HG03135 (cell line): Measurements from ENCODE around the gene MALL.
A peak's percentile ranks its signal among the peaks of the same experiment; 100 is the strongest.
"Not testable (repeated sequence)": the region's sequence is repeated elsewhere in the genome, so short reads cannot be mapped to it uniquely, and the experiment has no call there.

Experiments
- ATAC-seq: cut with Tn5 transposase; IDR thresholded peaks from one replicate; pipeline ENCODE4 v1.9.1; 2021; ENCODE audit warnings: mild to moderate bottlenecking, moderate library complexity; ENCODE audit not compliant: unreplicated experiment

The MALL gene

DNA sequence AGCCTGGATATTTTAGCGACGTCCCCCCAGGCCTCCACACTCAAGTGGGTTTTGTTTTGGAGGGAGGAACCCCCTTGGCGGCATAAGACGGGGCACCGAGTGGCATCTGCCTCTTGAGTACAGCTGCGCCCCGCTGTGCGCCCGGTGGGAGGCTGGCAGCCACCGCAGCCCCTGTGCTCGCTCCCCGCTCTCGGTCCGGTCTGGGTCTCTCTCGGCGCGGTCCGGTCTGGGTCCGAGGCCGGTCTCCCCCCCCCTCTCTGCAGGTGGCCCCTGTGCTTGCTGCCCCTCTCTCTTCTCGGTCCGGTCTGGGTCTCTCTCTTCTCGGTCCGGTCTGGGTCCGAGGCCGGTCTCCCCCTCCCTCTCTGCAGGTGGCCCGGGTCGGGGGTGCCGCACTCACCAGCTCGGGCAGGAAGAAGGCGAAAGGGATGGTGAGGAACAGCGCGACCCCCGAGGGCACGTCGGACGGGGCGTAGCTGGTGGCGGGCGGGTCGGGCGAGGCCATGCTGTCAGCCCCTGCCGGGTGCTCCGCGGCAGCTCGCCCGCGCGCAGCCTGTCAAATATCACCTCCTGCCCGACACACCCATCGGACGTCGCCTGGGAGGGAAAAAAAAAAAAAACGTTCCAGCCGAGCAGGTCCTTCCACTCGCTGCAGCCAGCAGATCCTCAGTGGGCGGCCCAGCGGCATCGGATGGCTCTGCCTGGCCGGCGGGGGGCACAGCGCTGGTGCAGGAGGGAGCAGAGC, at the start of gene MALL:
Gene MALL (minus strand): TSS at position 532 of the 742 bp plus-strand sequence. CDS start 30 bp downstream, at position 502.
- ATAC-seq, result no peak

DNA sequence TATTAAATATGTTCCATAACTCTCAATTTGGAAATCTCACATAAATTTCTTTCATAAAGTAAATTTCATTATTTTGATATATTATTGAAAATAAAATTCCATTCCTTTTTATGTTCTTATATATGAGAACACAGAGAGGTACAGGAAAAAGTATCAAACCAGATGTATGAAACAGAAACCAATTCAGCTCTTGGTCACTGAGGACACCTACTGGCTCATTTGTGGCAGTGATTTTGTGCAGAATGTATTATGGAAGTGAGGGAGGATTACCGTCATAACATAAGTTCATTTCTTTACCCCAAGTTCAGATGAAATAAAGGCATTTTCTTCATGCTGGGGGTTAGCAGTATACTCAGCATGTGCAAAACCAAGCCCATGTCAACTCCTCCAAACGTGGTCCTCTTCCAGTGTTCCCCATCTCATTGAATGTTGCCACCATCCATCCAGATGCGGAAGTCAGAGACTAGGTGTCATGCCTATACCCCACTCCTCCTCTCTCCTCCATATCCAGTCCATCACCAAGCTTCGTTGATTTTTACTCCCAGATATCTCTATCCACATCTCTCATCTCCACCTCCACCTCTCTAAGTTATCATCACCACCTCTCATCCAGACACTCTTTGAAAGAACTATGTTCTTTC, 41.7 kb upstream of the MALL start:
- ATAC-seq, result peak; percentile 70

DNA sequence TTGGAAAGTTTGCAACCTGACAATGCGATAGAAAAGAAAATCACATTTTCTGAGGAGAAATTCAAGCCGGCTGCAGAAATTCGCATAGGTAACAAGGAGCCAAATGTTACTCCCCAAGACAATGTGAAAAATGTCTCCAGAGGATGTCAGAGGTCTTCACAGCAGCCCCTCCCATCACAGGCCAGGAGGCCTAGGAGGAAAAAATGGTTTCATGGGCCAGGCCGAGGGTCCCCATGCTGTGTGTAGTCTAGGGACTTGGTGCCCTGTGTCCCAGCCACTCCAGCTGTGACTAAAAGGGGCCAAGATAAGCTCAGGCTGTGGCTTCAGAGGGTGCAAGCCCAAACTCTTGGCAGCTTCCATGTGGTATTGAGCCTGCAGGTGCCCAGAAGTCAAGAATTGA, 39.2 kb upstream of the MALL start:
- ATAC-seq, result not testable (repeated sequence)

DNA sequence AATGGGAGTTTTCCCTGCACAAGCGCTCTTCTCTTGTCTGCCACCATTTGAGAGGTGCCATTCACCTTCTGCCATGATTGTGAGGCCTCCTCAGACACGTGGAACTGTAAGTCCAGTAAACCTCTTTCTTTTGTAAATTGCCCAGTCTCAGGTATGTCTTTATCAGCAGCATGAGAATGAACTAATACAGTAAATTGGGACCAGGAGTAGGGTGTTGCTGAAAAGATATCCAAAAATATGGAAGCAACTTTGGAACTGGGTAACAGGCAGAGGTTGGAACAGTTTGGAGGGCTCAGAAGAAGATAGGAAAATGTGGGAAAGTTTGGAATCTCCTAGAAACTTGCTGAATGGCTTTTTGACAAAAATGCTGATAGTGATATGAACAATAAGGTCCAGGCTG, 38.6 kb upstream of the MALL start:
- not testable (repeated sequence) for ATAC-seq

DNA sequence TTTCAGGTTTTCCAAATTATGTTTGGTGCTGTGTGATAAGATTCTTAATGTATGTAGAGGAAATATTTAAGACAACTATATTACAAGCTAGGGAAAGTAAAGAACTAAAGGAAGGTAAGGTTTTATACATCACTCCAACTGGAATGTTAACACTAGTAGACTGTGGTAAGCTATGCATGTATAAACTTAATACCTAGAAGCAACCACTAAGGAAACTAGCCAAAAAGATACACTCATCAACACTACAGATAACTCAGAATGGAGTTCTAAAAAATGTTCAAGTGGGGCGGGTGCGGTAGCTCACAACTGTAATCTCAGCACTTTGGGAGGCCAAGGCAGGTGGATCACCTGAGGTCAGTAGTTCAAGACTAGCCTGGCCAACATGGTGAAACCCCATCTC, 37.8 kb upstream of the MALL start:
- ATAC-seq, result no peak

DNA sequence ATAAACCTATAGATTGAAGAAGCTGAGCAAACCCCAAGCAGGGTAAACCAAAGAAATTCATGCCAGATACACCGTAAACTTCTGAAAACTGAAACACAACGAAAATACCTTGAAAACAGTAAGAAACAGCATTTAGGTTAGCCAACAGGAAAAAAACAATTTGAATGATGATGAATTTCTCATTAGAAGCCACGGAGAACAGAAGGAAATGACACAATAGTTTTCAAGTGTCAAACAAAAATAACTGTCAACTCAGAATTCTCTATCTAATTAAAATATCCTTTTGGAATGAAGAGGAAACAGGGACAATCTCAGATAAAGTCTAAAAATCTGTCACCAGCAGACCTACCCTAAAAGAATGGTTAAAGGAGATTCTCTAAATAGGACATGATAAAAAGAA, 37.3 kb upstream of the MALL start:
- ATAC-seq, result no peak

DNA sequence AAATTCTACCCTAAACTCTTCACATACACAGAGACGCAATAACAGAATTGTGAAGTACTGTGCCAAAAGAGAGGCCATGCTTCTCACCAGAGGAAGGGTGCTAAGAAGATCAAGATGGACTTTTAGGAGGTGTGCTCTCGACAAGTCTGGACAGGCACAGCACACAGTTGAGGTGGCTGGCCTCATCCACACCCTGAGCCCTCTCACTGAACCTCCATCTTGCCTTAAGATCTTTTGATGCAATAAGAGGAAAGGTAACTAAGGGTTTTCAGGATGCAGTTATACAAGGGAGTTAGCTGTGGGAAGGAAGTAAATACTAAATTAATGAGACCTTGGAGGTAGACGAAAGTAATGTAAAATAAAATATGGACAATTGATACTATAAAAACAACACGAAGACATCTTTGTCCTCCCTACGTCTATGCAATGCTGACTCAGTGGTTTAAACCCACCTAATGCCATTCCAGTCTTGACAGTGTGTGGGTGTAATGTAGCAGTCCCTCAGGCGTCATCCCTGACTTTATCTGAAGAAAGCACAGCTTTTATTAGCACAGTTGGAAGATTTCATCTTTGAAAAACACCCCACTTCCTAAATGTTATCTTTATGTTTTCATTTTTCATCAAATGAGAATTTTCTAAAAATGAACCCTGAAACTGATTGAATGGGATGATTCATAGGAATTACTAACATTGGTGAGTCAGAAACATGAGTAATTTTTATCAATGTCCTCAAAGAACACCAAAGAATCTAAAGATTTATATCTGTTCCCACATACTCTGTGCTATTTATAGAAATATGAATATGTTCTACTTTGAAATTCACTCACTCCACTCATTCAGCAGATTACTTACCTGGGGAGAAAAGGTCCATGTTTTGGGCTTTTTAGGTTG, 34.0 kb upstream of the MALL start:
- ATAC-seq, result no peak

DNA sequence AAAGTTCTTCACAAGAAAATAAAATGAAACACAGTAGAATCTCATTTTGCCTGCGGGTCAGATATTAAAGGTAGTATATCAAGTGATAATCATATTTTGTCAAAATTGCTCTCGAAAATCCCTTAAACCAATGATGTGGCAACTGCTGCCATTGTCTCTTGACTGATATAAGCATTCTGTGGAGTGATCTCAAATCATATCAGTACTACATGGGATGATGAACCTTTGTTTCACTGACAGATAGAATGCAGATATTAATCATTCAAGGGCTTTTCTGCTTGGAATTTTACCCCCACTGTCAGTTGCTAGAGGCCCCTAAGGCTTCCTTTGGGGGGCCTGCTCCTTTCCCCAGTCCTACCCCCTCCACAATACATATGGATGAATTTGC, 31.3 kb upstream of the MALL start:
- ATAC-seq, result no peak

DNA sequence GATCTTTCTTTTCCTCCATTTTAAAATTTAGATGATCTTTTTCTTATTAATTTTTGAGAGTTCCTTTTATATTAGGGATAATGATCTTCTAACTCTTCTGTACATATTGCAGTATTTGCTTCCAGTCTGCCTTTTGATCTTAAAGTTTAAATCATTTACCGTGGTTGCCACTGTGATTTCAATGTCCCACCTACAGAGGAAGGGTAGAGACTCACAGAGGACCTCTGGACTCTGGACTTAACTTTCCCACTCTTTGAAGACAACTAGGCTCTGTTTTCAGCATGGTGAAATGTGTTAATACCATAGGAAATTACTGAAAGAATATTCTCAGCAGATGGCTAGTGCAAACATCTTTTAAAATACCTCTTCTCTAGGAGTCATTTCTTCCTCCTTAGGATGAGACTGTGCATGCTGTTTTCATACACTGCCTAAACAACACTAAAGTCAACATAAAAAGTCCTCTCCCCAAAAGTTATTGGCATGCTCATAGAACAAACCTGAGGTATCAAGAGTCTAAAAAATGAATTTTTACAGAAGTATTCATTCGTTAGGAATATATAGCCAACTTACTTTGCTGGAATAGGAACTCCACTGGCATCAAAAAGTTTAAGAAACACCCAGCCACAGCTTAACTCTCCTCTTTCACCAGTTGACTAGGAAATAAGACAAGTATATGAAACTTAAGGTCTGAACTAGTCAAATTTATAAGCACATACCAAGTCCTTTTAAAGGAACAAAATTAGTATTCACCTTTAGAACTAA, 30.7 kb upstream of the MALL start:
- ATAC-seq, result no peak

DNA sequence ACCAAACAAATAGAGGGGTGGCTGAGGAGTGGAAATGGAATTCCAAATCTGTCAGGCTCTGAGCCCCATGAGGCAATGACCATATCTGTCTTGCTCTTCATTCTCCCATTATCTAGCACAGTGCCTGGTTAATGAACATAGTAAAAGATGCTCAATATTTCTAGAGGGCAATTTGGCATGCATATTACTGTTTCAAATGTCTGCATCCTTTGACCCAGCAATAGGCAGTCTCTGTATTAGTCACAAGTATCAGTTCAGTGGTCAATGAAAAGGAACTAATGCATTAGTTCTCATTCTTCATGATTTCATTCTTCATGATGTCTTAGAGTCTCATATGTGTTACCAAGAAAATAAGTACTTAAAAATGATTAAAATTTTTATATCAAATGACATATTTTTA, 28.4 kb upstream of the MALL start:
- ATAC-seq, result no peak

DNA sequence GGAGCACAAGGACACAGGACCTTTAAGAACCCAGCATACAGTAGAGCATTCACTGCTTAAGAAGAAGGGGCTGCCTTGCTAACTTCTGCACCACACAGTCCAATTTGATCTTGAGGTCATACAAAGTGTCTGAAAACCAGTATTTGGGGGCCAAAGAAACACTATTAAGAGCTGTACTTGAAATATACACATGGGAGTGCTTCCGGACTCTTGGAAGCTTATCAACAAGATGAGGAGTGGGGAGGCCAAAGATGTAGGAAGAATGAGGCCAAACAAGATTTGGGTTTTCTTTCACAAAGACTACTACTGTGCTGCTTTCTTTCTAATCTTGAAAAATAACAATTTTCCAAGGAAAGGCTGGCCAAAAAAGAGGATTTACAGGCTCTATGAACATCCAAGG, 24.8 kb upstream of the MALL start:
- no peak for ATAC-seq

DNA sequence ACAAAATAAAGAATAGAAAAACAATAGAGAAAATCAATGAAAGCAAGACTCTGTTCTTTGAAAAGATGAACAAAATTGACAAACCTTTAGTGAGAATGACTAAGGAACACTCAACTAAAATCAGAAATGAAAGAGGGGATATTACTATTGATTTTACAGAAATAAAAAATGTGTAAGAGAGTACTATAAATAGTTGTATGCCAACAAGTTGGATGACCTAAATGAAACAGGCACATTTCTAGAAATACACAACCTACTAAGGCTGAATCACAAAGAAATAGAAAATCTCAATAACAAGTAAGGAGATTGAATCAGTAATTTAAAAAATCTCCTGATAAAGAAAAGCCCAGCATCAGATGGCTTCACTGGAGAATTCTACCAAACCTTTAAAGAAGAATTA, 18.4 kb upstream of the MALL start:
- no peak for ATAC-seq

DNA sequence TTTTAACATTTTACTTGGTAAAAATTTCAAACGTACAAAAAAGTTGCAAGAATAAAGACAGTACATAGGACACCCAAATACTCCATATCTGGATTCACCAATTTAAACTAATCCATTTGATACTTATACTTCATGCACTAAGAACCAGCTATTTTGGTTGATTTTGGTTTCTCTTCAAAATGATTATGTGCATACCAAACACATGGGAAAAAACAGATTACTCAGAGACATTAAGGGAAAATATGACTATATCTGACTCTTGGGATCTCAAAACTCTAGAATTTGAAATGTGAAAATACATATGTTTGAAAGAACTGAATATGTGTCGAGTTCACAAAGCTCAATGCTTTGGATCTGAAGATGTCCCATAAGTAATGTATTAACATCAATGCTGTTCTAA, 15.5 kb upstream of the MALL start:
- ATAC-seq, result no peak

DNA sequence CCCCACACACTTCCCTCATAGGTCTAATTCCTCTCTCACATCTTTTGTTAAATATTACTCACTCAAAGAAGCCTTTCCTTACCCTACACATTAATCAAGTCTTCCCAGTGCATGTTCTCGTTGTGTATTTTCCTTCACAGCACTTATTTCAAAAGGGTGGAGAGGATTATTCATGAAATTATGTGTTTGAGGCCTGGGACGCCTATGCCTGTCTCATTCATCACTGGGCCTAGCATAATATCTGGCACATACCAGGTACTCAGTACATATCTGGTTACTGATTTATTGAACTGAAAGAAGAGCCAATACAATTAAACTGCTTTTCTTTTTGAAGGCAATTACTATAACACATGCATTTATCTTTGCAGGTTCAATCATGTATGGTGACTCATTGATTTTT, 15.1 kb upstream of the MALL start:
- ATAC-seq, result no peak

DNA sequence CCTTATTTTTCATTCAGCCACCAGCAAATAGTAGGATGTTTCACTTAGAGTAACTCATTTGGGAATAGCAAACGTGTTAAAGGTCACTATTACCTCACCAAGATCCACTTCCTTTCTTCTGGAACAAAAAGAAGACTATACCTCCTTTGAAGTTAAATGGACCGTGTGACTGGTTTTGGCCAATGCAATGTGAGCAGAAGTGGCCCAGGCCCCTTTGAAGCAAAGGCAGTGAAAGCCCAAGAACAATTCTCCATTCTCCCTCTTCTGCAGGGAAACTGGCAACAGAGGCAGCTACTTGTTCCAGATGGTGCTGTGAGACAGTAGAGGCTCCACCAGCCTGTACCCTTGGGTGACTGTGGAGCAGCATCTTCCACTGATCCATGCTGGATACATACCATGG, 11.3 kb upstream of the MALL start:
- no peak for ATAC-seq

DNA sequence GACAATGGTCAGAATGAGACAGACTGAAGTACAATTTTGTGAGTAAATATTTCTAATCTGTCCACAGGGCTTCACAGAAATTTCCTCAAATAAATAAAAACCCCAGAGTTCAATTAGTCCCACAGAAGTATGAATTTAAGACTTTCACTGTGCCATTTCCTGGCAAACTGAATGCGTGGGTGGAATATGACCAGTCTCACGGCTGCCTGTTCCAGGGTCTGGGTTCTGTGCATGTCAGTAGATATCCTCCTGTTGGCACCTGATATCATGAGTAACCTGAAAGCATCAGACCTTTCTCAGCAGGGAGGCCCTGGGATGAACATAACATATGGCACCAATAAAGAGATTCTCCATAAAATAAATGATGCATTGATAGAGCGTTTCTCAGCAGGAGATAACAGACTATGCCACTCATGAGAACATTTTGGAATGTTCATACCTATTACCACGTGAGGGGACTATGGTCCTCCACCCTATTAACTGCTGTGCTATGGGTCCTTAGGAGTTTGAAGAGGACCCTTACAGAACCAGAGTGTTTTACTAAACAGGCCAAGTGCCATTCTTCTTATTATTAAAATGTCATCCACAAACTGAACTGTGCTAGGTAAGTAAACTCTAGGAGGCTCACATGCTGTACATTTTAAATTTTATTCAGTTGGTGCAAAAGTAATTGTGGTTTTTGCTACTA, 10.6 kb upstream of the MALL start:
- ATAC-seq, result no peak

DNA sequence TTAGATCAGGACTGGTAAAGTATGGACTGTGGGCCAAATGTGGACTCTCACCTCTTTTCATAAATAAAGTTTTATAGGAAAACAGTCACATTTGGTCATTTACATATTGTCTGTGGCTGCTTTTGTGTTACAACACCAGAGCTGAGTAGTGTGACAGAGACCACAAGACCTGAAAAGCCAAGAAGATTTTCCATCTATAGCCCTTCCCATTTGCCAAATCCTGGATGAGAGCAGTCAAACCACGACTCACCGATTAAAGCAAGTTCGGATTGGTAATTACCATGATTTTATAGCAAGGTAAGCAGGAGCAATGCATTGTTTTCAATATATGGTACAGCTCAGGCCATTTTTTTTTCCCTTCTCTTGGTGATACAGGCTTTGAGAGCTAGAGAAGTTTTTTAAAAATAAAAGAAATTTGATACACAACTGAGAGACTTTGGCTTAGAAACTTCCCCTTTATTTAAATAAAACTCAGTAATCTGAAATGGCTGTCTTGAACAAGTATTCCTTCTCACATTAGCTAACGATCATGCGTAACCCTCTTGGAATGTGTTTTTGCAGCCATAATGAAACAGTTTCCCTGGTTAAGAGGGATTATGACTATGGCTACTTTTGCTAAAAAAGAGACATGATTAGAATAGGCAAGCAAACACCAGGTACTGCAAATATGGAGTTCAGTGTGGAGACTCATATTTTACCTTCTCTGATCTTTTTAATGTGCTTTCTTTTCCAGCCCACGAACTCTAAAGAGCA, 9.5 kb upstream of the MALL start:
- ATAC-seq, result no peak

DNA sequence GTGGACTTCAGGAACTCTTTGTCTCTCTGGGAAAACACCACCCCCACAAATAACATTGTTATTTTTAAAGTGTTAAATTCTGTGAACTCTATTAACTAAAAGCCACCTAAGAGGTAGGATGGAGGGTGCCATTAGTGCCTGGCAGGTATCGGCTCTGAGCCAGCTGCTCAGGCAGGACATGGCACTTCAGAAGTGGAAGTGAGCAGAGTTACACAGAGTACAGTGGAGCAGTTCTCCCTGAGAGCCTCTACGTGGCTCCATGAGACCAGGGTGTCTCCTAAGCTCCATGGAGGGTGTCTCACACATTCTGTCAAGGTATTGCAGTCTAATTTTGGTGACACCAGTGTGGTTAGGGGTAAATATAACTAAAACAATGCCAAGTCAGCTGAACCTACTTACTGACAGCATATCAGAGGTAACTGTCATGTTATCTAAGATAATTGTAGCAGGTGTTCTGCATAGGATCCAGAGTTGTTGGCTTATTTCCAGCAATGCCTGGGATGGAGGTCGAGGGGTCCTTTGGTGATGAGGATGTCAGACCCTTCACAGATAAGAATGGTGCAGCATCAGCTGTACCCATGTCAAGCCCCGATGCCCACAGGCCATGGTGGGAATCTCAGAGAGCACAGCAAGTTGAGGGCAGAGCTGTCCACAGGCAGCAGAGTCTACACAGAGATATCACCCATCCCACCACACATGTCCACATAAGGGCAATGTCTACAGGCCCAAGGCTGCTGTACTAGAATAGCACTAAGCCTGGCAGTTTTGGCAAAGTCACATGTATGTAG, 8.6 kb upstream of the MALL start:
- ATAC-seq, result no peak

DNA sequence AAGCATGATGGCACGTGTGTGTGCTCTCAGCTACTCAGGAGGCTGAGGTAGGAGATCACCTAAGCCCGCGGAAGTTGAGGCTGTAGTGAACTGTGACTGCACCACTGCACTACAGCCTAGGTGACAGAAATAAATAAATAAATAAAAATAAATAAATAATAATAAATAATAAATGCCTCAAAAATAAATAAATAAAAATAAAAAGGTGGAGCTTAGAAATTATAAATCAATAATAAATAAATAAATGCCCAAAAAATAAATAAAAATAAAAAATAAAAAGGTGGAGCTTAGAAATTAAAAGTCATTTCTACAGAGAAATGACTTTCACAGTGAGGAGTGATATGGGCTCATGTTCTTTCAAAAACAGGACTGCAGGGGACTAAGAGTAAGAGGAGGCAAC, 6.0 kb upstream of the MALL start:
- no peak for ATAC-seq
